Measurements from ENCODE around the gene NEU4.

DNA sequence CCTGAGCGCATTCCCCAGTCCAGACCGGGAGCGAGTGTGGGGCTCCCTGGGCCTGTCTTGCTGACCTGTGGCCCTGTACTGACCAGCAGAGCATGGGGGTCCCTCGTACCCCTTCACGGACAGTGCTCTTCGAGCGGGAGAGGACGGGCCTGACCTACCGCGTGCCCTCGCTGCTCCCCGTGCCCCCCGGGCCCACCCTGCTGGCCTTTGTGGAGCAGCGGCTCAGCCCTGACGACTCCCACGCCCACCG lies 5.3 kb downstream of the NEU4 start:
- TF ChIP-seq, protein P1, sequence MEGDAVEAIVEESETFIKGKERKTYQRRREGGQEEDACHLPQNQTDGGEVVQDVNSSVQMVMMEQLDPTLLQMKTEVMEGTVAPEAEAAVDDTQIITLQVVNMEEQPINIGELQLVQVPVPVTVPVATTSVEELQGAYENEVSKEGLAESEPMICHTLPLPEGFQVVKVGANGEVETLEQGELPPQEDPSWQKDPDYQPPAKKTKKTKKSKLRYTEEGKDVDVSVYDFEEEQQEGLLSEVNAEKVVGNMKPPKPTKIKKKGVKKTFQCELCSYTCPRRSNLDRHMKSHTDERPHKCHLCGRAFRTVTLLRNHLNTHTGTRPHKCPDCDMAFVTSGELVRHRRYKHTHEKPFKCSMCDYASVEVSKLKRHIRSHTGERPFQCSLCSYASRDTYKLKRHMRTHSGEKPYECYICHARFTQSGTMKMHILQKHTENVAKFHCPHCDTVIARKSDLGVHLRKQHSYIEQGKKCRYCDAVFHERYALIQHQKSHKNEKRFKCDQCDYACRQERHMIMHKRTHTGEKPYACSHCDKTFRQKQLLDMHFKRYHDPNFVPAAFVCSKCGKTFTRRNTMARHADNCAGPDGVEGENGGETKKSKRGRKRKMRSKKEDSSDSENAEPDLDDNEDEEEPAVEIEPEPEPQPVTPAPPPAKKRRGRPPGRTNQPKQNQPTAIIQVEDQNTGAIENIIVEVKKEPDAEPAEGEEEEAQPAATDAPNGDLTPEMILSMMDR (IDR thresholded peaks at IDR 0.05; ENCODE audit: insufficient read depth, low read depth, low read length) = no peak
- TF ChIP-seq EZH2 (IDR thresholded peaks at IDR 0.05; ENCODE audit: insufficient read depth, low read length) = no peak

Measured in astrocyte (in vitro differentiated cells and primary cell).